H9 (cell line): ENCODE measurements around the gene TBX19. TPM values are rescaled to one million over a fixed set of nuclear protein-coding genes. Genes with fewer than 3 reads are reported as not detected.

Experiments used
- DNase-seq: peaks from one replicate; pipeline ENCODE4 v3.0.0-alpha.2; 2017
- H2AFZ ChIP-seq: one replicate; pipeline ENCODE4 v1.6.1; 2013; ENCODE audit warnings: mild to moderate bottlenecking, low read length, control low read depth, moderate library complexity
- H2AK5ac ChIP-seq: 2 replicates; pipeline ENCODE4 v1.6.1; 2013; ENCODE audit warnings: low read length, control low read depth, mixed read lengths; ENCODE audit not compliant: insufficient read length
- H2BK120ac ChIP-seq: one replicate; pipeline ENCODE4 v1.6.1; 2013; ENCODE audit warnings: low read depth, mild to moderate bottlenecking, low read length, control low read depth, inconsistent platforms; ENCODE audit not compliant: poor library complexity, severe bottlenecking
- H2BK12ac ChIP-seq: 2 replicates; pipeline ENCODE4 v1.6.1; 2013; ENCODE audit warnings: low read length, control low read depth, mixed read lengths, low read depth; ENCODE audit not compliant: insufficient read length
- H2BK15ac ChIP-seq: 2 replicates; pipeline ENCODE4 v1.6.1; 2013; ENCODE audit warnings: low read depth, low read length, control low read depth
- H2BK20ac ChIP-seq: one replicate; pipeline ENCODE4 v1.6.1; 2013; ENCODE audit warnings: low read depth, mild to moderate bottlenecking, low read length, control low read depth, inconsistent platforms; ENCODE audit not compliant: poor library complexity, severe bottlenecking
- H2BK5ac ChIP-seq: 2 replicates; pipeline ENCODE4 v1.6.1; 2013; ENCODE audit warnings: low read length, control low read depth, mixed read lengths; ENCODE audit not compliant: insufficient read length
- H3K14ac ChIP-seq: 2 replicates; pipeline ENCODE4 v1.6.1; 2013; ENCODE audit warnings: low read length, control low read depth; ENCODE audit not compliant: insufficient read depth
- H3K18ac ChIP-seq: 2 replicates; pipeline ENCODE4 v1.6.1; 2013; ENCODE audit warnings: low read depth, mild to moderate bottlenecking, mixed read lengths, low read length, control low read depth; ENCODE audit not compliant: insufficient read length
- H3K23ac ChIP-seq: 2 replicates; pipeline ENCODE4 v1.6.1; 2013; ENCODE audit warnings: low read length, control low read depth, mixed read lengths, low read depth; ENCODE audit not compliant: insufficient read length
- H3K23me2 ChIP-seq: 2 replicates; pipeline ENCODE4 v1.6.1; 2013; ENCODE audit warnings: low read depth, mild to moderate bottlenecking, mixed read lengths, low read length, control low read depth; ENCODE audit not compliant: insufficient read length, poor library complexity, severe bottlenecking
- H3K27ac ChIP-seq: 2 replicates; pipeline ENCODE4 v1.5.1; 2013; ENCODE audit warnings: low read length, control low read depth, mixed read lengths, low read depth; ENCODE audit not compliant: insufficient read length
- H3K27me3 ChIP-seq: 2 replicates; pipeline ENCODE4 v1.6.1; 2013; ENCODE audit warnings: low read length, control low read depth, inconsistent platforms; ENCODE audit not compliant: insufficient read depth
- H3K4ac ChIP-seq: 2 replicates; pipeline ENCODE4 v1.6.1; 2013; ENCODE audit warnings: low read depth, mild to moderate bottlenecking, control low read depth, inconsistent platforms, low read length, moderate library complexity
- H3K4me1 ChIP-seq: 2 replicates; pipeline ENCODE4 v1.6.1; 2013; ENCODE audit warnings: low read length, control low read depth, inconsistent platforms; ENCODE audit not compliant: insufficient read depth
- H3K4me2 ChIP-seq: 2 replicates; pipeline ENCODE4 v1.6.1; 2013; ENCODE audit warnings: low read length, control low read depth, mixed read lengths; ENCODE audit not compliant: insufficient read length, insufficient read depth
- H3K56ac ChIP-seq: 2 replicates; pipeline ENCODE4 v1.6.1; 2013; ENCODE audit warnings: low read depth, mild to moderate bottlenecking, mixed read lengths, low read length, control low read depth; ENCODE audit not compliant: insufficient read length
- H3K79me1 ChIP-seq: 2 replicates; pipeline ENCODE4 v1.6.1; 2013; ENCODE audit warnings: low read depth, mild to moderate bottlenecking, moderate library complexity, low read length, control low read depth, inconsistent platforms; ENCODE audit not compliant: insufficient read depth, poor library complexity, severe bottlenecking
- H3K79me2 ChIP-seq: 2 replicates; pipeline ENCODE4 v1.6.1; 2013; ENCODE audit warnings: low read length, control low read depth, inconsistent platforms; ENCODE audit not compliant: insufficient read depth
- H3K9ac ChIP-seq: 2 replicates; pipeline ENCODE4 v1.6.1; 2013; ENCODE audit warnings: low read length, control low read depth, mixed read lengths; ENCODE audit not compliant: insufficient read length; ENCODE audit errors: extremely low read depth
- H3K9me3 ChIP-seq: one replicate; pipeline ENCODE4 v1.6.1; 2013; ENCODE audit warnings: low read depth, low read length, inconsistent platforms; ENCODE audit not compliant: control insufficient read depth
- H3T11ph ChIP-seq: one replicate; pipeline ENCODE4 v1.6.1; 2013; ENCODE audit warnings: mild to moderate bottlenecking, low read length, control low read depth, inconsistent platforms
- H4K20me1 ChIP-seq: one replicate; pipeline ENCODE4 v1.6.1; 2013; ENCODE audit not compliant: control insufficient read depth, insufficient read length, insufficient read depth
- H4K5ac ChIP-seq: 2 replicates; pipeline ENCODE4 v1.6.1; 2013; ENCODE audit warnings: low read depth, mild to moderate bottlenecking, mixed read lengths, low read length, control low read depth; ENCODE audit not compliant: insufficient read length
- H4K8ac ChIP-seq: replicated peaks from 2 replicates; pipeline ENCODE4 v1.6.1; 2013; ENCODE audit warnings: low read length, control low read depth, mixed read lengths, low read depth; ENCODE audit not compliant: insufficient read length
- H4K91ac ChIP-seq: 2 replicates; pipeline ENCODE4 v1.6.1; 2013; ENCODE audit warnings: low read depth, mild to moderate bottlenecking, moderate library complexity, mixed read lengths, low read length, control low read depth; ENCODE audit not compliant: insufficient read length
- H3K27ac Mint-ChIP-seq, 3 experiments: 2 replicates in 2 of 3; 3 replicates in 1 of 3; pipeline ENCODE4 v1.8.0; 2020 to 2021; ENCODE audit warnings: mixed read lengths in 3 of 3, mild to moderate bottlenecking in 1 of 3, moderate library complexity in 1 of 3
- H3K27me3 Mint-ChIP-seq: 2 replicates; pipeline ENCODE4 v1.8.0; 2021; ENCODE audit warnings: low read depth, mild to moderate bottlenecking, moderate library complexity, mixed read lengths
- H3K36me3 Mint-ChIP-seq, 3 experiments: 2 replicates in 2 of 3; 3 replicates in 1 of 3; pipeline ENCODE4 v1.8.0; 2020 to 2021; ENCODE audit warnings: low read depth in 3 of 3, mixed read lengths in 3 of 3; ENCODE audit not compliant: insufficient read depth in 1 of 3
- H3K4me1 Mint-ChIP-seq, 2 experiments: 2 replicates each; pipeline ENCODE4 v1.8.0; 2020; ENCODE audit warnings: mixed read lengths in 2 of 2
- H3K4me3 Mint-ChIP-seq, 2 experiments: 2 replicates in 1 of 2; 3 replicates in 1 of 2; pipeline ENCODE4 v1.8.0; 2020 to 2021; ENCODE audit warnings: mild to moderate bottlenecking in 2 of 2, mixed read lengths in 2 of 2, moderate library complexity in 1 of 2
- H3K9me3 Mint-ChIP-seq, 2 experiments: 2 replicates in 1 of 2; 3 replicates in 1 of 2; pipeline ENCODE4 v1.8.0; 2020; ENCODE audit warnings: mild to moderate bottlenecking in 2 of 2, mixed read lengths in 2 of 2, moderate library complexity in 1 of 2
- CTCF ChIP-seq: fragments of 200-600 bp; sonication (generic); conservative IDR thresholded peaks from 3 replicates; pipeline ENCODE4 v1.8.0; 2021; ENCODE audit warnings: antibody characterized with exemption, mild to moderate bottlenecking
- whole genome bisulfite sequencing: extraction: QIAGEN DNeasy Blood & Tissue Kit; methylation state at CpG from one replicate; pipeline ENCODE4 v1.1.7; 2013; ENCODE audit warnings: missing lambda C conversion rate, low lambda C conversion rate, mixed read lengths; ENCODE audit not compliant: insufficient read length; ENCODE audit errors: extremely low coverage; 5-methylcytosine and 5-hydroxymethylcytosine counted together
- total RNA-seq: library from RNA; stranded (reverse); gene quantifications from 2 replicates; pipeline ENCODE4 v1.2.1, GENCODE V29; 2021

The TBX19 gene
- total RNA-seq, 1 experiment from 2014 or later, result 0.48 TPM

DNA sequence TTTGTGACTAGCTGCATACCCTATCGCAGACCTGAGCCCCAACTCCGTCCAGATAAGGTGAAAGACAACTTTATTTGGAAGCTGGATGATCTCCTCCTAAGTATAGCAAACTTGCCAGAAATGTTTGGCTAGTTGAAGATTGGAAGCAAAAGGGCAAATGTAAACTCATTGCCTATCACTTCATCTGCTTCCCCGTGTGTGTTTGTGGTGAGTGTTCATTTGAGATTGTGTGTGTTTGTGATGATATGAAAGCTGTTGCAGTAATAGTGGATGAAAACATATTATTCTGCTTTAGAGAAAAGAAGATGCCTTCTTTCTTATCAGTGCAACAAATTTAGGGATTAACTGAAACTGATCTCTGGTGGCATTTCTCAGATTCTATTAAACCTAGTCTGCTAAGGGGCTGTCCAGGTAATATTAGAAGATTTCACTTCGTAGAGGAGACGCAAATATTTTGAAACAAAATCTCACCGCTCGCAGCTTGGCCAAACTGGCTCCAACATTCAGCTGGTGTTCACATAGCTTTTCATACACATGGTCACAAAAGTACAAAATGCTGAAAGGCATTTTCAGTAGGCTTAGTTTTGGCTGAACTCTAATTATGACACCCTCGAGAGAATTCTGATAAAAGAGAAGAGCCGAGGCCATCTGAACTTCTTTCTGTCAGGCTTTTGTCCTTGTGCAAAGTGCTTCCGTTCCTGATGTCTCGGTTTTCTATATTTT is 1.1 kb downstream of the TBX19 start:
- TF ChIP-seq CTCF, result no peak
- Mint-ChIP-seq H3K4me1 (peaks cover 27% of the 10 kb centered on the region in 2 experiments), H3K4me3 (no peak overlapping the region), H3K27me3 (no peaks in the 10 kb centered on the region; the same call in 1 of the 2 replicates), H3K27ac (no peak overlapping the region), H3K9me3 (no peaks in the 10 kb centered on the region; a peak in 1 of 5 replicates), H3K36me3 (no peaks in the 10 kb centered on the region)
- no peak overlapping the region for H3K14ac ChIP-seq
- H3K4ac ChIP-seq, result no peak overlapping the region
- H3K23ac ChIP-seq, result no peak overlapping the region
- H3K27ac ChIP-seq, result no peak overlapping the region
- WGBS, result no CpG with 5 or more reads among the region's 11 CpGs
- no peak overlapping the region for H4K8ac ChIP-seq
- no peak overlapping the region for H3K18ac ChIP-seq
- H4K91ac ChIP-seq, result no peak overlapping the region
- no peak overlapping the region for H2BK12ac ChIP-seq
- H3K4me1 ChIP-seq, result no peaks in the 10 kb centered on the region
- H3K9ac ChIP-seq, result no peak overlapping the region
- no peak for DNase-seq
- no peak overlapping the region for H3K4me2 ChIP-seq
- no peaks in the 10 kb centered on the region for H3K79me1 ChIP-seq
- H2BK20ac ChIP-seq, result no peak overlapping the region
- no peak overlapping the region for H2BK15ac ChIP-seq
- H3K56ac ChIP-seq, result no peak overlapping the region
- no peaks in the 10 kb centered on the region for H3K27me3 ChIP-seq
- no peak overlapping the region for H3T11ph ChIP-seq
- H2BK5ac ChIP-seq, result no peak overlapping the region
- H3K9me3 ChIP-seq, result no peaks in the 10 kb centered on the region
- H4K5ac ChIP-seq, result no peak overlapping the region
- no peak overlapping the region for H2AK5ac ChIP-seq
- no peak overlapping the region for H2BK120ac ChIP-seq
- H3K23me2 ChIP-seq, result no peaks in the 10 kb centered on the region
- no peaks in the 10 kb centered on the region for H3K79me2 ChIP-seq
- no peak overlapping the region for H2AFZ ChIP-seq
- no peaks in the 10 kb centered on the region for H4K20me1 ChIP-seq
